Osteoblast (primary cell): ENCODE results near the gene C4orf36. TPM values are rescaled to one million over a fixed set of nuclear protein-coding genes. Genes with fewer than 3 reads are reported as not detected.
A peak's percentile ranks its signal among the peaks of the same experiment; 100 is the strongest.

Experiments
- DNase-seq: peaks from one replicate; pipeline ENCODE4 v3.0.0; 2011; ENCODE audit warnings: low spot score, mixed read lengths; ENCODE audit not compliant: insufficient read length; ENCODE audit errors: missing footprints
- H2AFZ ChIP-seq: 2 replicates; pipeline ENCODE4 v1.6.0; 2011; ENCODE audit warnings: mild to moderate bottlenecking, low read length
- H3K27ac ChIP-seq: 2 replicates; pipeline ENCODE4 v1.5.1; 2011; ENCODE audit warnings: mild to moderate bottlenecking, low read depth, low read length, moderate library complexity
- H3K27me3 ChIP-seq: 2 replicates; pipeline ENCODE4 v1.6.0; 2012; ENCODE audit warnings: mild to moderate bottlenecking, control low read depth, inconsistent platforms, low read length, moderate library complexity; ENCODE audit not compliant: insufficient read depth
- H3K36me3 ChIP-seq: 2 replicates; pipeline ENCODE4 v1.5.1; 2011; ENCODE audit warnings: mild to moderate bottlenecking, low read length, control low read depth, moderate library complexity; ENCODE audit not compliant: insufficient read depth
- H3K4me1 ChIP-seq: 2 replicates; pipeline ENCODE4 v1.5.1; 2011; ENCODE audit warnings: mild to moderate bottlenecking, low read length, control low read depth, moderate library complexity; ENCODE audit not compliant: insufficient read depth
- H3K4me2 ChIP-seq: 2 replicates; pipeline ENCODE4 v1.6.0; 2011; ENCODE audit warnings: mild to moderate bottlenecking, low read length; ENCODE audit not compliant: insufficient read depth
- H3K4me3 ChIP-seq: fragments of 200-600 bp; sonication (generic); 3 replicates; pipeline ENCODE4 v1.5.1; 2012; ENCODE audit warnings: mild to moderate bottlenecking, low read length, inconsistent platforms; ENCODE audit not compliant: insufficient read depth
- H3K79me2 ChIP-seq: 2 replicates; pipeline ENCODE4 v1.6.0; 2012; ENCODE audit warnings: mild to moderate bottlenecking, low read length, control low read depth, inconsistent platforms; ENCODE audit not compliant: insufficient read depth
- H3K9me3 ChIP-seq: 2 replicates; pipeline ENCODE4 v1.5.1; 2011; ENCODE audit warnings: low read depth, low read length, control low read depth
- H4K20me1 ChIP-seq: 2 replicates; pipeline ENCODE4 v1.6.0; 2012; ENCODE audit warnings: mild to moderate bottlenecking, low read length, control low read depth; ENCODE audit not compliant: insufficient read depth
- total RNA-seq: library from RNA; depleted of rRNA; stranded (reverse); fragments of >200 nt; gene quantifications from 2 replicates; pipeline ENCODE4 v1.2.3, GENCODE V29; 2012
- TF ChIP-seq, protein P1 (sequence below): IDR thresholded peaks from 2 replicates; pipeline ENCODE4 v1.5.1; 2011; ENCODE audit warnings: mild to moderate bottlenecking, low read depth, low read length, moderate library complexity; ENCODE audit errors: extremely low read depth

The C4orf36 gene
- total RNA-seq, 1 donor: 0.72 TPM

DNA sequence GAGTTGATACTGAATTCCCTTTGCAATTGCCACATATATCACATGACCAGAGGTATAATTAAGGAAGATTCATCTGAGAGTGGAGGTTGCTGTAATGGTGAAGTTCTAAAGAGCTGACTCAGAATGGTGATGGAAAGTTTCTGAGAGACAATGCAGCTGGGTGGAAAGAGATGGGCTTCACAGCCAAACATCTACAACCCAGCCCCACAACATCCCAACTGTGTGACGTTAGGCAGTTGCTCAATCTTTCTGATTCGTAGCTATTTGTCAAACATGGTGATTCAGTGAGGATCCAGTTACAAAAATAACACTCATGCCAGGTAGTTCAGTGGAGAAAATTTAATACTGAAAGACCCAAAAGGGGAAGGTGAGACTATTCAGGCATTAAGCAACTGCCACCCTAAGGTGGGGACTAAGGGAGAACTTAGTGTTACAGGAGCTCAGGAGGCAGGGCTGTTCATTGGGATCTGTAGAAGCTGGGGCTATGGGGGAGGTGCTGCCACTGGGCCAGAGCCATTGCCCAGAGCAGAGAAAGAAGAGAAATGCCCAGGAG is 35.7 kb upstream of the C4orf36 start:
- H3K79me2 ChIP-seq: no peaks in the 10 kb centered on the region
- H3K4me2 ChIP-seq: peak overlapping the region; percentile 16
- no peaks in the 10 kb centered on the region for H3K9me3 ChIP-seq
- H3K36me3 ChIP-seq: no peaks in the 10 kb centered on the region
- peak overlapping the region; percentile 77 for H3K27ac ChIP-seq
- H3K4me1 ChIP-seq: peaks cover 31% of the 10 kb centered on the region
- H2AFZ ChIP-seq: peak overlapping the region; percentile 34
- TF ChIP-seq, protein P1, sequence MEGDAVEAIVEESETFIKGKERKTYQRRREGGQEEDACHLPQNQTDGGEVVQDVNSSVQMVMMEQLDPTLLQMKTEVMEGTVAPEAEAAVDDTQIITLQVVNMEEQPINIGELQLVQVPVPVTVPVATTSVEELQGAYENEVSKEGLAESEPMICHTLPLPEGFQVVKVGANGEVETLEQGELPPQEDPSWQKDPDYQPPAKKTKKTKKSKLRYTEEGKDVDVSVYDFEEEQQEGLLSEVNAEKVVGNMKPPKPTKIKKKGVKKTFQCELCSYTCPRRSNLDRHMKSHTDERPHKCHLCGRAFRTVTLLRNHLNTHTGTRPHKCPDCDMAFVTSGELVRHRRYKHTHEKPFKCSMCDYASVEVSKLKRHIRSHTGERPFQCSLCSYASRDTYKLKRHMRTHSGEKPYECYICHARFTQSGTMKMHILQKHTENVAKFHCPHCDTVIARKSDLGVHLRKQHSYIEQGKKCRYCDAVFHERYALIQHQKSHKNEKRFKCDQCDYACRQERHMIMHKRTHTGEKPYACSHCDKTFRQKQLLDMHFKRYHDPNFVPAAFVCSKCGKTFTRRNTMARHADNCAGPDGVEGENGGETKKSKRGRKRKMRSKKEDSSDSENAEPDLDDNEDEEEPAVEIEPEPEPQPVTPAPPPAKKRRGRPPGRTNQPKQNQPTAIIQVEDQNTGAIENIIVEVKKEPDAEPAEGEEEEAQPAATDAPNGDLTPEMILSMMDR: no peak
- peak; percentile 91 for DNase-seq
- no peaks in the 10 kb centered on the region for H3K27me3 ChIP-seq
- H4K20me1 ChIP-seq: no peaks in the 10 kb centered on the region
- H3K4me3 ChIP-seq: no peak overlapping the region

DNA sequence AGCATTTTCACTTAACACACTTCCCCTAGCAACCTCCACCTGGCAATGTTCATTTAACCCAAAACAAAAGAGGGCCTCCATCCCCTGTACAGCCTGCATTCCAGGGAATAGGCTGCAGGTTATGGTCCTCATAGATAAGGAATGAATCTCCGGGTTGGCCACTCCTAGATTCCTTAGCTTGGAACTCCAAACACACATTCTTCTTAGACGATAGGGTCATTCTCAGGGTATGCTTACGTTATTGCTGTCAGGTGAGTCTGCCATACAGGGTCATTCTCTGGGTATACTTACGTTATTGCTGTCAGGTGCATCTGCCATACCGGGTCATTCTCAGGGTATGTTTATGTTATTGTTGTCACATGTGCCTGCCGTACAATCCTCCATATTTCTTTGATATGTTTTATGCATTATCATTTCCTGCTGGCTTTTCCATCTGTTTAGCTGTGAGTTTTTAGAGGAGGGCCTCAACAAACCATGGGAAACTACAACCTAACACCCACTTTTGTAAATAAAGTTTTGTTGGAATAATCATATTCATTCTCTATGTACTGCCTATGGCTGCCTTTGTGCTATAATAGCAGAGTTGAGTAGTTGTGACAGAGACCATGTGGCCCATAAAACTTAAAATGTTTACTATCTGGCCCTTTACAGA is 34.3 kb upstream of the C4orf36 start:
- Histone ChIP-seq H2AFZ (no peak overlapping the region), H3K4me2 (peak overlapping the region; percentile 1), H3K79me2 (no peaks in the 10 kb centered on the region), H3K27me3 (no peaks in the 10 kb centered on the region), H3K4me1 (peaks cover 31% of the 10 kb centered on the region), H3K4me3 (no peak overlapping the region), H3K27ac (peak overlapping the region; percentile 77), H3K36me3 (no peaks in the 10 kb centered on the region), H4K20me1 (no peaks in the 10 kb centered on the region), H3K9me3 (no peaks in the 10 kb centered on the region)
- TF ChIP-seq, protein P1: no peak
- DNase-seq: no peak

DNA sequence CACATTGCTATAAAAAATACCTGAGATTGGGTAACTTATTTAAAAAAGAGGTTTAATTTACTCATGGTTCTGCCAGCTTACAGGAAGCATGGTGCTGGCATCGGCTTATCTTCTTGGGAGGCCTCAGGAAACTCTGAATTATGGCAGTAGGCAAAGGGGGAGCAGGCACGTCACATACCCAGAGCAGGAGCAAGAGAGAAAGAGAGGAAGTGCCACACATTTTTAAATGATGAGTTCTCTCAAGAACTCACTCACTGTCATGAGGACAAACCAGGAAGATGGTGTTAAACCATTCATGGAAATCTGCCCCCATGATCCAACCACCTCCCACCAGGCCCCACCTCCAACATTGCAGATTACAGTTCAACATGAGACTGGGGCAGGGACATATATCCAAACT is 32.6 kb upstream of the C4orf36 start:
- H4K20me1 ChIP-seq: no peaks in the 10 kb centered on the region
- H3K9me3 ChIP-seq: no peaks in the 10 kb centered on the region
- peak overlapping the region; percentile 4 for H3K4me2 ChIP-seq

More for the DNA sequence above, 32.6 kb upstream of the C4orf36 start:
- no peak overlapping the region for H2AFZ ChIP-seq
- DNase-seq: no peak
- TF ChIP-seq, protein P1: no peak
- peak overlapping the region; percentile 37 for H3K27ac ChIP-seq
- no peaks in the 10 kb centered on the region for H3K36me3 ChIP-seq
- no peaks in the 10 kb centered on the region for H3K79me2 ChIP-seq
- H3K4me1 ChIP-seq: peaks cover 38% of the 10 kb centered on the region
- H3K27me3 ChIP-seq: no peaks in the 10 kb centered on the region
- H3K4me3 ChIP-seq: no peak overlapping the region
